ENCODE measurements around the gene LASP1. TPM values are rescaled to one million over a fixed set of nuclear protein-coding genes. Genes with fewer than 3 reads are reported as not detected.

LASP1 gene
- total and polyA plus RNA-seq, 2 of the 8 experiments (the other 6 are each of a cell fraction or from before 2014, with no cell fraction given): 114 to 180 TPM

- no peak overlapping the region for H3K18ac ChIP-seq (ENCODE audit: extremely low read depth, low read length)
- H4K91ac ChIP-seq (replicated peaks; ENCODE audit: insufficient read length, low read length): no peak overlapping the region
- no peaks in the 10 kb centered on the region for H3K9me3 ChIP-seq (ENCODE audit: insufficient read depth in 2 of 2, low read depth in 1 of 2, low read length in 1 of 2)
- no peak overlapping the region for H2BK15ac ChIP-seq (ENCODE audit: low read length)
- peaks cover 6 to 22% of the 10 kb centered on the region in 2 experiments for H4K20me1 ChIP-seq (replicated peaks in 1 of 2; ENCODE audit: control insufficient read depth in 1 of 2, insufficient read depth in 2 of 2, low read length in 2 of 2)
- POLR2A ChIA-PET (ENCODE audit: partially characterized antibody): interaction anchor here (0.7 to 15.5 kb wide), 17 partner anchors 8 to 1035 kb away, joined by 3 to 468 read pairs (median 6); partner anchors contain the start of genes CWC25 and LASP1
- H3K56ac ChIP-seq (replicated peaks; ENCODE audit: insufficient read length, low read depth, low read length): no peak overlapping the region
- no peak overlapping the region for H3K4ac ChIP-seq (replicated peaks; ENCODE audit: insufficient read length, low read depth, low read length)
- H4K5ac ChIP-seq (ENCODE audit: insufficient read length, low read depth, low read length): no peak overlapping the region
- no peaks in the 10 kb centered on the region for H3K27me3 ChIP-seq (replicated peaks in 1 of 4; ENCODE audit: control insufficient read depth in 3 of 4, extremely low read depth in 1 of 4, insufficient read depth in 3 of 4, low read length in 3 of 4)
- H4K8ac ChIP-seq (ENCODE audit: extremely low read depth, insufficient read depth, low read length): no peak overlapping the region
- WGBS, 2 experiments (ENCODE audit: extremely low coverage in 1 of 2, insufficient coverage in 1 of 2, insufficient read length in 1 of 2, insufficient replicate concordance in 2 of 2, low coverage in 1 of 2, low lambda C conversion rate in 2 of 2, missing lambda C conversion rate in 1 of 2): 91 to 100% methylated on average over 1 to 16 of the region's 16 CpGs
- H3K36me3 ChIP-seq (ENCODE audit: control insufficient read depth in 2 of 4, insufficient read depth in 4 of 4, low read length in 3 of 4): peaks cover 42 to 65% (median 53%) of the 10 kb centered on the region in 4 experiments
- H3K79me2 ChIP-seq (ENCODE audit: control insufficient read depth in 1 of 2, insufficient read depth in 2 of 2, low read length in 2 of 2): peaks cover 22 to 35% of the 10 kb centered on the region in 2 experiments
- no peak overlapping the region for H3K14ac ChIP-seq (ENCODE audit: insufficient read length)
- peaks cover 3 to 10% (median 5%) of the 10 kb centered on the region in 4 experiments; a peak in 5 of 7 replicates for H3K4me1 ChIP-seq (replicated peaks in 1 of 4; ENCODE audit: control insufficient read depth in 3 of 4, insufficient read depth in 4 of 4, low read length in 3 of 4)
- H3K4me2 ChIP-seq (ENCODE audit: insufficient read depth in 1 of 2, low read depth in 2 of 2, low read length in 2 of 2): no peak overlapping the region
- H3K9ac ChIP-seq (replicated peaks in 1 of 4; ENCODE audit: extremely low read depth in 1 of 4, low read depth in 3 of 4, low read length in 3 of 4): no peak overlapping the region
- H3K23me2 ChIP-seq (ENCODE audit: low read depth, low read length): peaks cover 10% of the 10 kb centered on the region
- no peak for DNase-seq (ENCODE audit: low read depth in 1 of 2, low spot score in 2 of 2)
- H2BK20ac ChIP-seq (ENCODE audit: low read length): no peak overlapping the region
- no peak overlapping the region for H2AK5ac ChIP-seq (ENCODE audit: low read depth, low read length)
- CTCF ChIA-PET (ENCODE audit: partially characterized antibody): interaction anchor here (1.0 kb wide), 2 partner anchors 11 to 12 kb away, joined by 4 read pairs; no protein-coding TSS in a partner anchor
- no peak overlapping the region for H2BK120ac ChIP-seq (replicated peaks; ENCODE audit: low read depth, low read length)
- H3K23ac ChIP-seq (ENCODE audit: insufficient read length): no peak overlapping the region
- FAIRE-seq: no peak
- H2AFZ ChIP-seq (ENCODE audit: low read length): no peak overlapping the region
- no peaks in the 10 kb centered on the region; the same call in none of the 2 replicates for H3K79me1 ChIP-seq (ENCODE audit: low read depth, low read length)
- no peak overlapping the region for H3K27ac ChIP-seq (ENCODE audit: low read depth, low read length)
- H3K4me3 ChIP-seq (ENCODE audit: extremely low read depth in 1 of 4, insufficient read depth in 2 of 4, low read depth in 3 of 4, low read length in 4 of 4): no peak overlapping the region
- H2BK12ac ChIP-seq (ENCODE audit: low read depth, low read length): no peak overlapping the region
- H2BK5ac ChIP-seq (ENCODE audit: low read depth, low read length): no peak overlapping the region
- TF ChIP-seq SAP30 (IDR thresholded peaks at IDR 0.05; ENCODE audit: insufficient read depth, insufficient replicate concordance, low read length) (no peak), POLR2A (IDR thresholded peaks at IDR 0.05; ENCODE audit: control extremely low read depth in 1 of 2, low read depth in 2 of 2, low read length in 2 of 2) (peak in 1 of 2 experiments; percentile 48; a peak in 1 of 3 replicates), CHD2 (IDR thresholded peaks at IDR 0.05; ENCODE audit: low read length) (no peak), RXRA (IDR thresholded peaks at IDR 0.05; ENCODE audit: insufficient read depth, low read depth, low read length) (no peak), JUND (IDR thresholded peaks at IDR 0.05; ENCODE audit: low read length) (no peak), ATF2 (IDR thresholded peaks at IDR 0.05; ENCODE audit: low read length) (no peak), SIX5 (IDR thresholded peaks at IDR 0.05; ENCODE audit: low read depth, low read length) (no peak), POLR2AphosphoS5 (IDR thresholded peaks at IDR 0.05; ENCODE audit: low read depth, low read length) (peak; percentile 60; the same call in 1 of the 2 replicates), BACH1 (IDR thresholded peaks at IDR 0.05; ENCODE audit: low read length) (no peak), TAF1 (IDR thresholded peaks at IDR 0.05; ENCODE audit: low read depth, low read length) (no peak)
Measured at GRCh38 chr17:38848939-38849605, 20.8 kb upstream of the LASP1 start.

Data from H1 (cell line).